HEK293 (cell line): ENCODE measurements around the gene ZCWPW1.
A peak's percentile ranks its signal among the peaks of the same experiment; 100 is the strongest.

Experiments
- CTCF ChIA-PET: fragments of 350-600 bp; formaldehyde crosslinking; extraction: SDS; loops from one replicate; lab custom pipeline; 2021; ENCODE audit warnings: antibody characterized with exemption; lab: Yijun Ruan, JAX
- POLR2A ChIA-PET: fragments of 300-600 bp; formaldehyde crosslinking; extraction: SDS; loops from one replicate; lab custom pipeline; 2020; ENCODE audit warnings: antibody characterized with exemption, inconsistent platforms; lab: Yijun Ruan, JAX
- H3K27ac ChIP-seq: fragments of 200-500 bp; sonication (Bioruptor generic); 2 replicates; pipeline ENCODE4 v1.5.1; 2014; ENCODE audit warnings: low read depth, low read length, control low read depth, inconsistent platforms; ENCODE audit errors: extremely low read depth
- H3K36me3 ChIP-seq, 2 experiments: fragments of 200-500 bp in 1 of 2; sonication (Bioruptor generic) in 1 of 2; 1 replicate in 1 of 2; 2 replicates in 1 of 2; pipeline ENCODE4 v1.5.1; 2014 to 2017; ENCODE audit warnings: inconsistent platforms in 2 of 2, low read length in 2 of 2; ENCODE audit not compliant: control insufficient read depth in 2 of 2, insufficient read depth in 1 of 2
- H3K4me1 ChIP-seq: fragments of 200-500 bp; sonication (Bioruptor generic); 2 replicates; pipeline ENCODE4 v1.5.1; 2014; ENCODE audit warnings: mild to moderate bottlenecking, low read length, inconsistent platforms; ENCODE audit not compliant: control insufficient read depth, insufficient read depth
- H3K4me3 ChIP-seq: 2 replicates; pipeline ENCODE4 v1.5.1; 2011; ENCODE audit warnings: low read depth, mild to moderate bottlenecking, control low read depth, low read length, moderate library complexity
- H3K9me3 ChIP-seq: fragments of 200-500 bp; sonication (Bioruptor generic); 2 replicates; pipeline ENCODE4 v1.5.1; 2014; ENCODE audit warnings: low read depth, low read length, inconsistent platforms; ENCODE audit not compliant: control insufficient read depth, insufficient read depth
- EGR2 ChIP-seq: fragments of 450-650 bp; formaldehyde crosslinking; IDR thresholded peaks from 2 replicates; pipeline ENCODE4 v1.5.1; 2016; ENCODE audit warnings: low read depth, missing biosample characterization, missing genetic modification characterization
- MZF1 ChIP-seq: fragments of 450-650 bp; formaldehyde crosslinking; IDR thresholded peaks from 2 replicates; pipeline ENCODE4 v1.5.1; 2017; ENCODE audit warnings: missing biosample characterization, missing genetic modification characterization, borderline replicate concordance
- SCRT1 ChIP-seq: fragments of 450-650 bp; formaldehyde crosslinking; IDR thresholded peaks from 2 replicates; pipeline ENCODE4 v1.5.1; 2016; ENCODE audit warnings: missing biosample characterization, missing genetic modification characterization, borderline replicate concordance
- SCRT2 ChIP-seq: fragments of 450-650 bp; formaldehyde crosslinking; IDR thresholded peaks from 2 replicates; pipeline ENCODE4 v1.5.1; 2016; ENCODE audit warnings: missing biosample characterization, missing genetic modification characterization
- ZFHX2 ChIP-seq: fragments of 450-650 bp; formaldehyde crosslinking; conservative IDR thresholded peaks from 2 replicates; pipeline ENCODE4 v1.5.1; 2016; ENCODE audit warnings: missing biosample characterization, missing genetic modification characterization
- ZNF274 ChIP-seq, 2 experiments: fragments of 200-500 bp in 1 of 2; fragments of 450-650 bp in 1 of 2; sonication (Bioruptor generic) in 1 of 2; formaldehyde crosslinking in 1 of 2; IDR thresholded peaks; 2 replicates each; pipeline versions ENCODE4 v1.5.1 to v1.6.1; 2014 to 2016; ENCODE audit warnings: borderline replicate concordance in 1 of 2, inconsistent platforms in 1 of 2, low read length in 1 of 2, missing biosample characterization in 1 of 2, missing genetic modification characterization in 1 of 2
- ZNF521 ChIP-seq: fragments of 450-650 bp; formaldehyde crosslinking; IDR thresholded peaks from 2 replicates; pipeline ENCODE4 v1.5.1; 2017; ENCODE audit warnings: missing biosample characterization, mild to moderate bottlenecking, missing genetic modification characterization
- ZNF548 ChIP-seq: fragments of 450-650 bp; formaldehyde crosslinking; IDR thresholded peaks from 2 replicates; pipeline ENCODE4 v1.5.1; 2016; ENCODE audit warnings: missing biosample characterization, missing genetic modification characterization
- ZNF561 ChIP-seq: fragments of 450-650 bp; IDR thresholded peaks from 2 replicates; pipeline ENCODE4 v1.5.1; 2018; ENCODE audit warnings: missing biosample characterization, missing genetic modification characterization, borderline replicate concordance
- ZNF600 ChIP-seq: fragments of 450-650 bp; formaldehyde crosslinking; IDR thresholded peaks from 2 replicates; pipeline ENCODE4 v1.5.1; 2016; ENCODE audit warnings: missing biosample characterization, missing genetic modification characterization
- TF ChIP-seq, protein P1 (sequence below): fragments of 450-650 bp; formaldehyde crosslinking; IDR thresholded peaks from 2 replicates; pipeline ENCODE4 v1.5.1; 2016; ENCODE audit warnings: missing biosample characterization, missing genetic modification characterization, borderline replicate concordance
- TF ChIP-seq, protein P2 (sequence below): fragments of 450-650 bp; formaldehyde crosslinking; conservative IDR thresholded peaks from 2 replicates; pipeline ENCODE4 v1.5.1; 2016; ENCODE audit warnings: low read depth, missing biosample characterization, missing genetic modification characterization

Gene ZCWPW1

DNA sequence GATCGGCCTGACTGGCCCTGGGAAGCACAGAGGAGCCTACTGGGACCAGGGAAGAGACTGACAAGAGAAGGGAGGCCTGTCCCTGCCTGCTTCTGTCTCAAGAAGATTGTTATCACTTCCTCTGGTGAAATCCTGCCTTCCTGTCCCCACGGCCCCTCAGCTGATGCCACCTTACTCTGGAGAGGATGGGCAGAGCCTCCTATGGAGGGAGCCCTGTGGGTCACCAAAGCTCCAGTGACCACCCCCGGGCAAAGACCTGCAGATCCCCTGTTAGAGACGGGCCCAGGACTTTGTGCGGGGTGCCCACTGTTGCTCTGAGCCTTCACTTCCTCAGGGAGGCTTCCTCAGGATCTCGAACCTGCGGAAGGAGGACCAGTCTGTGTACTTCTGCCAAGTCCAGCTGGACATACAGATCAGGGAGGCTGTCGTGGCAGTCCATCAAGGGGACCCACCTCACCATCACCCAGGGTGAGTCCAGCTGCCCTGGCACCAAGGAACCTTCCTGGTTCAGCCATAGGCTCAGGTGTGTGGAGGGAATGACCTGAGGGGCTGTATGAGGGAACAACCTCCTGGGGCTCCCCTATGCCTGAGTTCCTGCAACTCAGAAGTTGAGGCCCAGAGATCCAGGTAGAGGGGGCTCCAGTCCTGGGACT lies 72.0 kb downstream of the ZCWPW1 start (continued):
- TF ChIP-seq, protein P1, sequence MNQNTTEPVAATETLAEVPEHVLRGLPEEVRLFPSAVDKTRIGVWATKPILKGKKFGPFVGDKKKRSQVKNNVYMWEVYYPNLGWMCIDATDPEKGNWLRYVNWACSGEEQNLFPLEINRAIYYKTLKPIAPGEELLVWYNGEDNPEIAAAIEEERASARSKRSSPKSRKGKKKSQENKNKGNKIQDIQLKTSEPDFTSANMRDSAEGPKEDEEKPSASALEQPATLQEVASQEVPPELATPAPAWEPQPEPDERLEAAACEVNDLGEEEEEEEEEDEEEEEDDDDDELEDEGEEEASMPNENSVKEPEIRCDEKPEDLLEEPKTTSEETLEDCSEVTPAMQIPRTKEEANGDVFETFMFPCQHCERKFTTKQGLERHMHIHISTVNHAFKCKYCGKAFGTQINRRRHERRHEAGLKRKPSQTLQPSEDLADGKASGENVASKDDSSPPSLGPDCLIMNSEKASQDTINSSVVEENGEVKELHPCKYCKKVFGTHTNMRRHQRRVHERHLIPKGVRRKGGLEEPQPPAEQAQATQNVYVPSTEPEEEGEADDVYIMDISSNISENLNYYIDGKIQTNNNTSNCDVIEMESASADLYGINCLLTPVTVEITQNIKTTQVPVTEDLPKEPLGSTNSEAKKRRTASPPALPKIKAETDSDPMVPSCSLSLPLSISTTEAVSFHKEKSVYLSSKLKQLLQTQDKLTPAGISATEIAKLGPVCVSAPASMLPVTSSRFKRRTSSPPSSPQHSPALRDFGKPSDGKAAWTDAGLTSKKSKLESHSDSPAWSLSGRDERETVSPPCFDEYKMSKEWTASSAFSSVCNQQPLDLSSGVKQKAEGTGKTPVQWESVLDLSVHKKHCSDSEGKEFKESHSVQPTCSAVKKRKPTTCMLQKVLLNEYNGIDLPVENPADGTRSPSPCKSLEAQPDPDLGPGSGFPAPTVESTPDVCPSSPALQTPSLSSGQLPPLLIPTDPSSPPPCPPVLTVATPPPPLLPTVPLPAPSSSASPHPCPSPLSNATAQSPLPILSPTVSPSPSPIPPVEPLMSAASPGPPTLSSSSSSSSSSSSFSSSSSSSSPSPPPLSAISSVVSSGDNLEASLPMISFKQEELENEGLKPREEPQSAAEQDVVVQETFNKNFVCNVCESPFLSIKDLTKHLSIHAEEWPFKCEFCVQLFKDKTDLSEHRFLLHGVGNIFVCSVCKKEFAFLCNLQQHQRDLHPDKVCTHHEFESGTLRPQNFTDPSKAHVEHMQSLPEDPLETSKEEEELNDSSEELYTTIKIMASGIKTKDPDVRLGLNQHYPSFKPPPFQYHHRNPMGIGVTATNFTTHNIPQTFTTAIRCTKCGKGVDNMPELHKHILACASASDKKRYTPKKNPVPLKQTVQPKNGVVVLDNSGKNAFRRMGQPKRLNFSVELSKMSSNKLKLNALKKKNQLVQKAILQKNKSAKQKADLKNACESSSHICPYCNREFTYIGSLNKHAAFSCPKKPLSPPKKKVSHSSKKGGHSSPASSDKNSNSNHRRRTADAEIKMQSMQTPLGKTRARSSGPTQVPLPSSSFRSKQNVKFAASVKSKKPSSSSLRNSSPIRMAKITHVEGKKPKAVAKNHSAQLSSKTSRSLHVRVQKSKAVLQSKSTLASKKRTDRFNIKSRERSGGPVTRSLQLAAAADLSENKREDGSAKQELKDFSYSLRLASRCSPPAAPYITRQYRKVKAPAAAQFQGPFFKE (tag by site-specific recombination) = no peak
- TF ChIP-seq ZNF548 (tag by site-specific recombination) (no peak), ZNF274 (IDR thresholded peaks at IDR 0.05; ENCODE audit: low read length) (no peak), ZNF274 (tag by site-specific recombination; IDR thresholded peaks at IDR 0.05; ENCODE audit: borderline replicate concordance) (no peak)

DNA sequence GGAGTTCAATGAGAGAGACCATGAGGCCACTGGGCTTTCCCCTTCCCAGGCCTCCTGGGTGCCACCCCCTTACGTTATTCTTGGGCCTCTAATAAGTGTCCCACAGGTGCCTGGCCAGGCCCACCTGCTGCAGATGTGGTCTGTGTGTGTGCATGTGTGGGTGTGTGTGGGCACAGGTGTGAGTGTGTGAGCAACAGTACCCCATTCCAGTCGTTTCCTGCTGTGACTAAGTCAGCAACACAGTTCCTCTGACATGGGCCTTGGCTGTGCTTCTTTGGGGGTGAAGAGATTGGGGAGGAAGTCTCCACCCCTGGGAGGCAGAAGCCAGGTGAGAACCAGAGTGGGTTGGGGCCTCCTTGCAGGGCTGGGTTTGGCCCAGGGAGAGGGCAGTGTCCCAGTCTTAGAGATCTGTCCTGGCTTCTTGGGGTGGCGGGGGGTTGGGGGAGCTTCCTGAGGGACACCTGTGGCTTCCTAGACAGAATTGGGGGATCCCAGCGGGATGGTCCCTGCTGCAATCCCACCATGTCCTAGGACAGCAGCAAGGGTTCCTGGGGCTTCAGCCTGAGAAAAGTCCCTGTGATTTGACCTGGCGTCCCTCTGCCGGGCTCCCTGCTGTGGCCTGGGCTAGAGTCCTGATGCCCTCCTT lies 74.7 kb downstream of the ZCWPW1 start:
- H3K36me3 ChIP-seq = peaks cover 28 to 94% of the 10 kb centered on the region in 2 experiments
- ChIA-PET CTCF (interaction anchor here (1.3 kb wide), 1 partner anchor 225 kb away, joined by 3 read pairs; no protein-coding TSS in a partner anchor), POLR2A (no interaction called here)
- H3K9me3 ChIP-seq = no peaks in the 10 kb centered on the region
- no peak overlapping the region for H3K27ac ChIP-seq
- TF ChIP-seq ZNF600 = no peak
- TF ChIP-seq, protein P2, sequence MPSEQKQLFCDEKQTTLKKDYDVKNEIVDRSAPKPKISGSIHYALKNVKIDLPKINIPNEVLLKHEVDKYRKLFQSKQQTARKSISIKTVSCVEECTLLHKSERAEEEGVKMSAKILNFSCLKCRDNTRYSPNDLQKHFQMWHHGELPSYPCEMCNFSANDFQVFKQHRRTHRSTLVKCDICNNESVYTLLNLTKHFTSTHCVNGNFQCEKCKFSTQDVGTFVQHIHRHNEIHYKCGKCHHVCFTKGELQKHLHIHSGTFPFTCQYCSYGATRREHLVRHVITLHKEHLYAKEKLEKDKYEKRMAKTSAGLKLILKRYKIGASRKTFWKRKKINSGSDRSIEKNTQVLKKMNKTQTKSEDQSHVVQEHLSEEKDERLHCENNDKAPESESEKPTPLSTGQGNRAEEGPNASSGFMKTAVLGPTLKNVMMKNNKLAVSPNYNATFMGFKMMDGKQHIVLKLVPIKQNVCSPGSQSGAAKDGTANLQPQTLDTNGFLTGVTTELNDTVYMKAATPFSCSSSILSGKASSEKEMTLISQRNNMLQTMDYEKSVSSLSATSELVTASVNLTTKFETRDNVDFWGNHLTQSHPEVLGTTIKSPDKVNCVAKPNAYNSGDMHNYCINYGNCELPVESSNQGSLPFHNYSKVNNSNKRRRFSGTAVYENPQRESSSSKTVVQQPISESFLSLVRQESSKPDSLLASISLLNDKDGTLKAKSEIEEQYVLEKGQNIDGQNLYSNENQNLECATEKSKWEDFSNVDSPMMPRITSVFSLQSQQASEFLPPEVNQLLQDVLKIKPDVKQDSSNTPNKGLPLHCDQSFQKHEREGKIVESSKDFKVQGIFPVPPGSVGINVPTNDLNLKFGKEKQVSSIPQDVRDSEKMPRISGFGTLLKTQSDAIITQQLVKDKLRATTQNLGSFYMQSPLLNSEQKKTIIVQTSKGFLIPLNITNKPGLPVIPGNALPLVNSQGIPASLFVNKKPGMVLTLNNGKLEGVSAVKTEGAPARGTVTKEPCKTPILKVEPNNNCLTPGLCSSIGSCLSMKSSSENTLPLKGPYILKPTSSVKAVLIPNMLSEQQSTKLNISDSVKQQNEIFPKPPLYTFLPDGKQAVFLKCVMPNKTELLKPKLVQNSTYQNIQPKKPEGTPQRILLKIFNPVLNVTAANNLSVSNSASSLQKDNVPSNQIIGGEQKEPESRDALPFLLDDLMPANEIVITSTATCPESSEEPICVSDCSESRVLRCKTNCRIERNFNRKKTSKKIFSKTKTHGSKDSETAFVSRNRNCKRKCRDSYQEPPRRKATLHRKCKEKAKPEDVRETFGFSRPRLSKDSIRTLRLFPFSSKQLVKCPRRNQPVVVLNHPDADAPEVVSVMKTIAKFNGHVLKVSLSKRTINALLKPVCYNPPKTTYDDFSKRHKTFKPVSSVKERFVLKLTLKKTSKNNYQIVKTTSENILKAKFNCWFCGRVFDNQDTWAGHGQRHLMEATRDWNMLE = no peak
- TF ChIP-seq SCRT2 (tag by site-specific recombination) = peak; percentile 92
- TF ChIP-seq MZF1 (tag by site-specific recombination) = no peak
- TF ChIP-seq ZNF561 (tag by site-specific recombination) = no peak
- no peak for TF ChIP-seq ZNF521 (tag by site-specific recombination)
- TF ChIP-seq EGR2 (tag by site-specific recombination) = peak; percentile 80; the same call in 1 of the 2 replicates
- TF ChIP-seq SCRT1 = peak; percentile 98
- TF ChIP-seq ZFHX2 = peak; percentile 88
- no peak overlapping the region for H3K4me3 ChIP-seq
- no peaks in the 10 kb centered on the region for H3K4me1 ChIP-seq
